ENCODE data around the gene SEMA4C. TPM values are rescaled to one million over a fixed set of nuclear protein-coding genes. Genes with fewer than 3 reads are reported as not detected.
"Not testable (repeated sequence)": the region's sequence is repeated elsewhere in the genome, so short reads cannot be mapped to it uniquely, and the experiment has no call there.

The SEMA4C gene
- total RNA-seq, 4 donors from 2014 or later, result 58.7 to 66.6 (median 62.8) TPM

- 65% methylated on average over 10 to 15 of the region's 16 CpGs for WGBS, 2 donors (ENCODE audit: low coverage in 1 of 2)
- peak overlapping the region in 3 of 4 donors; percentile 100 for H3K27ac ChIP-seq
Measured at GRCh38 chr2:96865654-96866053, 4.2 kb downstream of the SEMA4C start.

GRCh38 chr2:96864343-96865091, 5.4 kb downstream of the SEMA4C start:
- peaks cover 0 to 83% (median 29%) of the 10 kb centered on the region in 3 donors for H3K4me1 ChIP-seq
- H3K27me3 ChIP-seq, result no peaks in the 10 kb centered on the region
- peak overlapping the region; percentile 7 to 100 (median 100) for H3K27ac ChIP-seq
- 70% methylated on average over 8 of the region's 25 CpGs; no CpG with 5 or more reads in 1 of the 2 donors for WGBS, 2 donors (ENCODE audit: low coverage in 1 of 2)
- no peak overlapping the region for H3K4me3 ChIP-seq
- H3K9me3 ChIP-seq, result no peaks in the 10 kb centered on the region
- TF ChIP-seq EP300 (IDR thresholded peaks at IDR 0.05) (no peak), POLR2A (IDR thresholded peaks at IDR 0.05) (no peak), POLR2AphosphoS5 (IDR thresholded peaks at IDR 0.05) (no peak), CTCF (IDR thresholded peaks at IDR 0.05) (no peak)
- ATAC-seq, result no peak
- peaks cover 0 to 80% of the 10 kb centered on the region in 2 donors for H3K36me3 ChIP-seq

More at GRCh38 chr2:96865654-96866053, 4.2 kb downstream of the SEMA4C start:
- Histone ChIP-seq H3K4me1 (peaks cover 0 to 76% (median 24%) of the 10 kb centered on the region in 3 donors), H3K36me3 (peaks cover 0 to 71% of the 10 kb centered on the region in 2 donors), H3K9me3 (no peaks in the 10 kb centered on the region), H3K4me3 (no peak overlapping the region), H3K27me3 (no peaks in the 10 kb centered on the region)
- no peak for ATAC-seq
- TF ChIP-seq POLR2A (IDR thresholded peaks at IDR 0.05), result no peak
- no peak for TF ChIP-seq POLR2AphosphoS5 (IDR thresholded peaks at IDR 0.05)
- TF ChIP-seq CTCF (IDR thresholded peaks at IDR 0.05), result no peak
- TF ChIP-seq EP300 (IDR thresholded peaks at IDR 0.05), result no peak

GRCh38 chr2:96863575-96864342, 6.1 kb downstream of the SEMA4C start:
- no peak overlapping the region for H3K4me3 ChIP-seq
- 80% methylated on average over 1 of the region's 19 CpGs; no CpG with 5 or more reads in 1 of the 2 donors for WGBS, 2 donors (ENCODE audit: low coverage in 1 of 2)
- H3K4me1 ChIP-seq, result peaks cover 0 to 91% (median 37%) of the 10 kb centered on the region in 3 donors

GRCh38 chr2:96863056-96863455, 6.8 kb downstream of the SEMA4C start:
- not testable (repeated sequence) for ATAC-seq, H3K9me3 ChIP-seq, H3K27me3 ChIP-seq, H3K4me3 ChIP-seq
- 73 to 85% methylated on average over 4 of the region's 4 CpGs for WGBS, 2 donors (ENCODE audit: low coverage in 1 of 2)
- peaks cover 0 to 80% of the 10 kb centered on the region in 2 donors for H3K36me3 ChIP-seq
- peak overlapping the region in 3 of 4 donors; percentile 100 for H3K27ac ChIP-seq
- H3K4me1 ChIP-seq, result peaks cover 0 to 97% (median 39%) of the 10 kb centered on the region in 3 donors

More at GRCh38 chr2:96863575-96864342, 6.1 kb downstream of the SEMA4C start:
- no peak for ATAC-seq
- H3K9me3 ChIP-seq, result no peaks in the 10 kb centered on the region
- peak overlapping the region in 3 of 4 donors; percentile 100 for H3K27ac ChIP-seq
- H3K27me3 ChIP-seq, result no peaks in the 10 kb centered on the region
- TF ChIP-seq POLR2A (IDR thresholded peaks at IDR 0.05) (no peak), EP300 (IDR thresholded peaks at IDR 0.05) (no peak), POLR2AphosphoS5 (IDR thresholded peaks at IDR 0.05) (no peak), CTCF (IDR thresholded peaks at IDR 0.05) (no peak)
- peaks cover 0 to 80% of the 10 kb centered on the region in 2 donors for H3K36me3 ChIP-seq

DNA sequence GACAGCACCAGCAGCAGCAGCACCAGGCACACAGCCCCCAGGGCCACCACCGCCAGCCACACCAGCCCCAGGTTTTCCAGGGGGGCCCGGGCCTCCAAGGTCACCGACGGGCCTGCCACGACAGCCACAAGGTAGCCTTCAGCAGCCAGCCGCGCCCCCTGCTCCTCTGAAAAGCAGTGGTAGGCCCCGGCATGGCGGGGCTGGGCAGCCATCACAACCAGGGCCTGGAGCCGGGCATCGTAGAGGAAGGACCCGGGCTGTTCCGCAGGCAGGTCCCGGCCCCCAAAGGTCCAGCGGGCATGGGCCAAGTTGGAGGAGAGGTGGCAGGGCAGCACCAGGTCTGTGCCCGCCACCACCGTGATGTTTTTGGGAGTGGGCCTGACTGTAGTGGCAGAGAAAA, 8.8 kb downstream of the SEMA4C start:
- no peak for ATAC-seq
- no peak overlapping the region for H3K4me3 ChIP-seq

More for the DNA sequence above, 8.8 kb downstream of the SEMA4C start:
- H3K9me3 ChIP-seq, result no peaks in the 10 kb centered on the region
- no peak for TF ChIP-seq POLR2AphosphoS5 (IDR thresholded peaks at IDR 0.05)
- no peak for TF ChIP-seq POLR2A (IDR thresholded peaks at IDR 0.05)
- TF ChIP-seq CTCF (IDR thresholded peaks at IDR 0.05), result no peak
- no peak for TF ChIP-seq EP300 (IDR thresholded peaks at IDR 0.05)
- no peaks in the 10 kb centered on the region for H3K27me3 ChIP-seq
- no CpG with 5 or more reads among the region's 17 CpGs for WGBS, 2 donors (ENCODE audit: low coverage in 1 of 2)
- peaks cover 0 to 92% (median 25%) of the 10 kb centered on the region in 3 donors for H3K4me1 ChIP-seq
- H3K36me3 ChIP-seq, result peaks cover 0 to 63% of the 10 kb centered on the region in 2 donors
- peak overlapping the region in 3 of 4 donors; percentile 84 to 100 (median 94) for H3K27ac ChIP-seq

Measured in gastroesophageal sphincter (tissue), 4 donors.